SU-DHL-6 (cell line): ENCODE data around the gene SERPINA5.

ENCODE experiments used
- H2AFZ ChIP-seq: fragments of 200-600 bp; sonication (generic); 2 replicates; pipeline ENCODE4 v1.6.1; 2014; ENCODE audit warnings: low read depth, mild to moderate bottlenecking, moderate library complexity, mixed read lengths, antibody characterized with exemption, low read length; ENCODE audit not compliant: severe bottlenecking
- H3F3A ChIP-seq: fragments of 200-600 bp; shearing (Covaris generic); 2 replicates; pipeline ENCODE4 v1.6.0; 2016; ENCODE audit warnings: antibody characterized with exemption, mild to moderate bottlenecking; ENCODE audit not compliant: insufficient read depth
- H3K27ac ChIP-seq: fragments of 200-600 bp; sonication (generic); 2 replicates; pipeline ENCODE4 v1.5.1; 2016; ENCODE audit warnings: low read depth, mild to moderate bottlenecking, low read length, moderate library complexity, mixed read lengths
- H3K27me3 ChIP-seq: fragments of 200-600 bp; sonication (generic), shearing (Covaris generic); 2 replicates; pipeline ENCODE4 v1.6.0; 2014; ENCODE audit warnings: mild to moderate bottlenecking, low read length
- H3K36me3 ChIP-seq: fragments of 200-600 bp; sonication (generic); 2 replicates; pipeline ENCODE4 v1.6.1; 2014; ENCODE audit warnings: mild to moderate bottlenecking, low read length, mixed read lengths
- H3K4me2 ChIP-seq: fragments of 300-600, 200-600 bp; shearing (Covaris generic), sonication (generic); 2 replicates; pipeline ENCODE4 v1.6.0; 2014; ENCODE audit warnings: low read length, low read depth, mild to moderate bottlenecking; ENCODE audit not compliant: poor library complexity, severe bottlenecking
- H3K4me3 ChIP-seq: fragments of 200-600 bp; sonication (generic); 2 replicates; pipeline ENCODE4 v1.5.1; 2014; ENCODE audit warnings: antibody characterized with exemption, low read length, mild to moderate bottlenecking, mixed read lengths; ENCODE audit not compliant: insufficient read depth, poor library complexity, severe bottlenecking
- H3K79me2 ChIP-seq: fragments of 200-600 bp; sonication (generic); 2 replicates; pipeline ENCODE4 v1.6.1; 2014; ENCODE audit warnings: mild to moderate bottlenecking, low read length, moderate library complexity; ENCODE audit not compliant: insufficient read depth
- H3K9ac ChIP-seq: fragments of 200-600 bp; sonication (generic); 2 replicates; pipeline ENCODE4 v1.7.0; 2014; ENCODE audit warnings: mild to moderate bottlenecking, low read length
- H3K9me2 ChIP-seq: fragments of 200-600 bp; sonication (generic); replicated peaks from 2 replicates; pipeline ENCODE4 v1.6.1; 2014; ENCODE audit warnings: low read length; ENCODE audit not compliant: insufficient read depth
- H3K9me3 ChIP-seq: fragments of 200-600 bp; sonication (generic); 2 replicates; pipeline ENCODE4 v1.6.1; 2014; ENCODE audit warnings: low read length, mixed read lengths; ENCODE audit not compliant: insufficient read depth
- H4K20me1 ChIP-seq: fragments of 200-600 bp; sonication (generic); 2 replicates; pipeline ENCODE4 v1.6.1; 2014; ENCODE audit warnings: low read depth, mild to moderate bottlenecking, antibody characterized with exemption, low read length, moderate library complexity, mixed read lengths
- EZH2phosphoT487 ChIP-seq: fragments of 200-600 bp; sonication (generic), shearing (Covaris generic); conservative IDR thresholded peaks from 2 replicates; pipeline ENCODE4 v1.6.1; 2018; ENCODE audit warnings: mild to moderate bottlenecking, antibody characterized with exemption, low read length, moderate library complexity, mixed read lengths
- TF ChIP-seq, protein P1 (sequence below): fragments of 200-600 bp; sonication (generic); IDR thresholded peaks from one replicate; pipeline ENCODE4 v1.5.1; 2017; ENCODE audit warnings: antibody characterized with exemption, mild to moderate bottlenecking, low read length, moderate library complexity; ENCODE audit not compliant: insufficient read depth, poor library complexity, severe bottlenecking

SERPINA5 gene

DNA sequence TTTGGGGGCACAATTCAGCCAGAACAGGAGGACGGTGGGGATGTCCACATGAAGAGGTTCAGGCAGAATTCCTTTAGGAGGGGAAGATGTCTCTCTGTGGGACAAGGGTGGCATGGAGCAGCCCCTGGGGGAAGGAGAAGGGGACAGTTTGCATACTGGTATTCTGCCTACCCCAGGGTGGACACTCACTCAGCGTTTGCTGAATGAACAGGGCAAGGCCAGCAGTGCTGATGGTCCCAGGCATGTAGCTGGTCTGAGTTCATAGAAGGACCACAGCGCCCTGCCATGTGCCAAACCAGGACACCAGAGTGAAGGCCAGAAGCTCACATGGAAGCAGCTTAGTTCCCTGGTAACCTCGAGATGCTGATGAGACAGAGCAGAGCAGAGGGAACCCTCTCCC, 5.4 kb downstream of the SERPINA5 start:
- H3F3A ChIP-seq, result no peaks in the 10 kb centered on the region
- H2AFZ ChIP-seq, result no peak overlapping the region
- H3K79me2 ChIP-seq, result no peaks in the 10 kb centered on the region
- no peaks in the 10 kb centered on the region for H4K20me1 ChIP-seq
- H3K27me3 ChIP-seq, result no peaks in the 10 kb centered on the region
- H3K4me3 ChIP-seq, result no peak overlapping the region
- no peak overlapping the region for H3K27ac ChIP-seq
- H3K36me3 ChIP-seq, result no peaks in the 10 kb centered on the region
- TF ChIP-seq, protein P1, sequence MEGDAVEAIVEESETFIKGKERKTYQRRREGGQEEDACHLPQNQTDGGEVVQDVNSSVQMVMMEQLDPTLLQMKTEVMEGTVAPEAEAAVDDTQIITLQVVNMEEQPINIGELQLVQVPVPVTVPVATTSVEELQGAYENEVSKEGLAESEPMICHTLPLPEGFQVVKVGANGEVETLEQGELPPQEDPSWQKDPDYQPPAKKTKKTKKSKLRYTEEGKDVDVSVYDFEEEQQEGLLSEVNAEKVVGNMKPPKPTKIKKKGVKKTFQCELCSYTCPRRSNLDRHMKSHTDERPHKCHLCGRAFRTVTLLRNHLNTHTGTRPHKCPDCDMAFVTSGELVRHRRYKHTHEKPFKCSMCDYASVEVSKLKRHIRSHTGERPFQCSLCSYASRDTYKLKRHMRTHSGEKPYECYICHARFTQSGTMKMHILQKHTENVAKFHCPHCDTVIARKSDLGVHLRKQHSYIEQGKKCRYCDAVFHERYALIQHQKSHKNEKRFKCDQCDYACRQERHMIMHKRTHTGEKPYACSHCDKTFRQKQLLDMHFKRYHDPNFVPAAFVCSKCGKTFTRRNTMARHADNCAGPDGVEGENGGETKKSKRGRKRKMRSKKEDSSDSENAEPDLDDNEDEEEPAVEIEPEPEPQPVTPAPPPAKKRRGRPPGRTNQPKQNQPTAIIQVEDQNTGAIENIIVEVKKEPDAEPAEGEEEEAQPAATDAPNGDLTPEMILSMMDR, result no peak
- no peak for TF ChIP-seq EZH2phosphoT487
- H3K9me2 ChIP-seq, result no peaks in the 10 kb centered on the region
- H3K9me3 ChIP-seq, result no peaks in the 10 kb centered on the region
- H3K9ac ChIP-seq, result no peak overlapping the region
- no peak overlapping the region for H3K4me2 ChIP-seq

DNA sequence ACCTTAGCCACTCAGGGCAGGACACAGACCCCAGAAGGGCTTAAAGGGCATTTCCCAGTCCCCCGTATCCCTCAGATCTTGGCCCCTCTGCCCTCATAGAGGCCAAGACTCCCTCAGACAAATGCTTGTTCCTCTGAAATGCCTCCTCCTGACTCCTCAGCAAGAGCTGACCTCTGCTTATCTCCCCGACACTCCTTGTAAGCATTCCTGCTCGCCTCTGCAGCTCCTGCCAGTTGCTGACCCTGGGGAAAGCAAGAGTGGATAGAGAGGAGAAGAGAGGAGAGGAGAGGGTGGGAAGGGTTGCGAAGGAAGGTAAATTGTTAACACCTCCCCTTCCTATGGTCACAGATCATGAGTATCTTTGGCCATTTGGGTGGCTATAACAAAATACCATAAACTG, 7.1 kb downstream of the SERPINA5 start:
- H3K9me2 ChIP-seq, result no peaks in the 10 kb centered on the region
- no peaks in the 10 kb centered on the region for H3K36me3 ChIP-seq
- no peak overlapping the region for H3K4me2 ChIP-seq
- no peaks in the 10 kb centered on the region for H3K27me3 ChIP-seq
- no peaks in the 10 kb centered on the region for H3F3A ChIP-seq
- no peak for TF ChIP-seq EZH2phosphoT487
- TF ChIP-seq, protein P1, result no peak
- no peak overlapping the region for H3K9ac ChIP-seq
- no peaks in the 10 kb centered on the region for H4K20me1 ChIP-seq
- no peak overlapping the region for H3K4me3 ChIP-seq
- H3K27ac ChIP-seq, result no peak overlapping the region
- H3K9me3 ChIP-seq, result no peaks in the 10 kb centered on the region
- no peak overlapping the region for H2AFZ ChIP-seq
- H3K79me2 ChIP-seq, result no peaks in the 10 kb centered on the region

DNA sequence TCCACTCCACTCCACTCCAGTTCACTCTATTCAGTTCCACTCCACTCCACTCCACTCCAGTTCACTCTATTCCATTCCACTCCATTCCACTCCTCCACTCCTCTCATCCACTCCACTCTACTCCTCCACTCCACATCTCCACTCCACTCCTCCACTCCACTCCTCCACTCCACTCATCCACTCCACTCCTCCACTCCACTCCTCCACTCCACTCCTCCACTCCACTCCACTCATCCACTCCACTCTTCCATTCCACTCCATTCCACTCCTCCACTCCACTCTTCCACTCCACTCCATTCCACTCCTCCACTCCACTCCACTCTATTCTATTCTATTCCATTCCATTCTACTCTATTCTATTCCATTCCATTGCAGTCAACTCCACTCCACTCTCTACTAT, 9.8 kb downstream of the SERPINA5 start:
- H3K27ac ChIP-seq, result no peak overlapping the region
- H3F3A ChIP-seq, result no peaks in the 10 kb centered on the region
- no peaks in the 10 kb centered on the region for H3K9me2 ChIP-seq
- no peak overlapping the region for H3K9ac ChIP-seq
- H2AFZ ChIP-seq, result no peak overlapping the region
- no peak overlapping the region for H3K4me2 ChIP-seq
- H4K20me1 ChIP-seq, result no peaks in the 10 kb centered on the region
- TF ChIP-seq, protein P1, result no peak
- H3K9me3 ChIP-seq, result no peaks in the 10 kb centered on the region
- no peak overlapping the region for H3K4me3 ChIP-seq
- no peaks in the 10 kb centered on the region for H3K79me2 ChIP-seq
- no peaks in the 10 kb centered on the region for H3K36me3 ChIP-seq
- H3K27me3 ChIP-seq, result no peaks in the 10 kb centered on the region

DNA sequence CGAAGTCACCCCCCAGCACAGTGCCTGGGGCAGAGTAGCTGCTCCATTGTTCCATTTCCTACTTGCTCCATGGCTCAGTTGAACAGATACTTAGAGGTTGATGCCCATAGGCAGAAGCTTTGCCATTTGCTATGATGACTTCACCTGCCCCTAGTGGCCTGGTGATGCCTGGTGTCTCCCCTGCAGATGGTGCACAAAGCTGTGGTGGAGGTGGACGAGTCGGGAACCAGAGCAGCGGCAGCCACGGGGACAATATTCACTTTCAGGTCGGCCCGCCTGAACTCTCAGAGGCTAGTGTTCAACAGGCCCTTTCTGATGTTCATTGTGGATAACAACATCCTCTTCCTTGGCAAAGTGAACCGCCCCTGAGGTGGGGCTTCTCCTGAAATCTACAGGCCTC, 10.6 kb downstream of the SERPINA5 start:
- no peak overlapping the region for H3K4me2 ChIP-seq
- H3K9me3 ChIP-seq, result no peaks in the 10 kb centered on the region
- H3K79me2 ChIP-seq, result no peaks in the 10 kb centered on the region
- H3K36me3 ChIP-seq, result no peaks in the 10 kb centered on the region
- H3K9ac ChIP-seq, result no peak overlapping the region
- no peaks in the 10 kb centered on the region for H3K9me2 ChIP-seq
- H3K27me3 ChIP-seq, result no peaks in the 10 kb centered on the region
- no peaks in the 10 kb centered on the region for H3F3A ChIP-seq
- H2AFZ ChIP-seq, result no peak overlapping the region
- TF ChIP-seq, protein P1, result no peak
- no peak for TF ChIP-seq EZH2phosphoT487
- no peak overlapping the region for H3K27ac ChIP-seq
- H3K4me3 ChIP-seq, result no peak overlapping the region
- no peaks in the 10 kb centered on the region for H4K20me1 ChIP-seq
